Progenitor cell of endocrine pancreas (in vitro differentiated cells): ENCODE results near the gene APOL4. TPM values are rescaled to one million over a fixed set of nuclear protein-coding genes. Genes with fewer than 3 reads are reported as not detected.
"Not testable (repeated sequence)": the region's sequence is repeated elsewhere in the genome, so short reads cannot be mapped to it uniquely, and the experiment has no call there.

Experiments used
- DNase-seq: peaks from one replicate; pipeline ENCODE4 v3.0.0; 2021; ENCODE audit warnings: low spot score; ENCODE audit not compliant: unreplicated experiment
- H3K27ac Mint-ChIP-seq: 2 replicates; pipeline ENCODE4 v1.8.0; 2021; ENCODE audit warnings: mild to moderate bottlenecking, moderate library complexity, mixed read lengths
- H3K27me3 Mint-ChIP-seq: 2 replicates; pipeline ENCODE4 v1.8.0; 2021; ENCODE audit warnings: mixed read lengths
- H3K36me3 Mint-ChIP-seq: 2 replicates; pipeline ENCODE4 v1.8.0; 2022; ENCODE audit warnings: mixed read lengths; ENCODE audit not compliant: insufficient read depth
- H3K4me1 Mint-ChIP-seq: 2 replicates; pipeline ENCODE4 v1.8.0; 2021; ENCODE audit warnings: low read depth, mixed read lengths
- H3K4me3 Mint-ChIP-seq: 2 replicates; pipeline ENCODE4 v1.8.0; 2021; ENCODE audit warnings: low read depth, mild to moderate bottlenecking, moderate library complexity, mixed read lengths
- H3K9me3 Mint-ChIP-seq: 2 replicates; pipeline ENCODE4 v1.8.0; 2021; ENCODE audit warnings: low read depth, mixed read lengths
- long read RNA-seq: library from polyadenylated mRNA; unstranded; transcript quantifications from one replicate; pipeline ENCODE4 v2.0.0, GENCODE V29; 2020
- total RNA-seq: library from RNA; stranded (reverse); gene quantifications from 2 replicates; pipeline ENCODE4 v1.2.1, GENCODE V29; 2021
- TF ChIP-seq, protein P1 (sequence below): fragments of 200-600 bp; sonication (generic); IDR thresholded peaks from one replicate; pipeline ENCODE4 v1.5.0; 2021; ENCODE audit warnings: antibody characterized with exemption, mild to moderate bottlenecking; ENCODE audit not compliant: unreplicated experiment

Gene APOL4
- not detected in 2 replicates for total RNA-seq
- long read RNA-seq = 0 reads

- TF ChIP-seq, protein P1, sequence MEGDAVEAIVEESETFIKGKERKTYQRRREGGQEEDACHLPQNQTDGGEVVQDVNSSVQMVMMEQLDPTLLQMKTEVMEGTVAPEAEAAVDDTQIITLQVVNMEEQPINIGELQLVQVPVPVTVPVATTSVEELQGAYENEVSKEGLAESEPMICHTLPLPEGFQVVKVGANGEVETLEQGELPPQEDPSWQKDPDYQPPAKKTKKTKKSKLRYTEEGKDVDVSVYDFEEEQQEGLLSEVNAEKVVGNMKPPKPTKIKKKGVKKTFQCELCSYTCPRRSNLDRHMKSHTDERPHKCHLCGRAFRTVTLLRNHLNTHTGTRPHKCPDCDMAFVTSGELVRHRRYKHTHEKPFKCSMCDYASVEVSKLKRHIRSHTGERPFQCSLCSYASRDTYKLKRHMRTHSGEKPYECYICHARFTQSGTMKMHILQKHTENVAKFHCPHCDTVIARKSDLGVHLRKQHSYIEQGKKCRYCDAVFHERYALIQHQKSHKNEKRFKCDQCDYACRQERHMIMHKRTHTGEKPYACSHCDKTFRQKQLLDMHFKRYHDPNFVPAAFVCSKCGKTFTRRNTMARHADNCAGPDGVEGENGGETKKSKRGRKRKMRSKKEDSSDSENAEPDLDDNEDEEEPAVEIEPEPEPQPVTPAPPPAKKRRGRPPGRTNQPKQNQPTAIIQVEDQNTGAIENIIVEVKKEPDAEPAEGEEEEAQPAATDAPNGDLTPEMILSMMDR = no peak
- Mint-ChIP-seq H3K27me3 (no peaks in the 10 kb centered on the region), H3K27ac (no peak within 1 kb of the TSS), H3K36me3 (no peaks in the 10 kb centered on the region), H3K4me3 (no peak within 1 kb of the TSS), H3K4me1 (peaks cover 33% of the 10 kb centered on the region), H3K9me3 (no peaks in the 10 kb centered on the region)
- no peak for DNase-seq
Measured at GRCh38 chr22:36201630-36202319, at the start of gene APOL4. APOL4 (minus strand) TSS chr22:36201809; CDS start chr22:36201734, 75 bp downstream.

DNA sequence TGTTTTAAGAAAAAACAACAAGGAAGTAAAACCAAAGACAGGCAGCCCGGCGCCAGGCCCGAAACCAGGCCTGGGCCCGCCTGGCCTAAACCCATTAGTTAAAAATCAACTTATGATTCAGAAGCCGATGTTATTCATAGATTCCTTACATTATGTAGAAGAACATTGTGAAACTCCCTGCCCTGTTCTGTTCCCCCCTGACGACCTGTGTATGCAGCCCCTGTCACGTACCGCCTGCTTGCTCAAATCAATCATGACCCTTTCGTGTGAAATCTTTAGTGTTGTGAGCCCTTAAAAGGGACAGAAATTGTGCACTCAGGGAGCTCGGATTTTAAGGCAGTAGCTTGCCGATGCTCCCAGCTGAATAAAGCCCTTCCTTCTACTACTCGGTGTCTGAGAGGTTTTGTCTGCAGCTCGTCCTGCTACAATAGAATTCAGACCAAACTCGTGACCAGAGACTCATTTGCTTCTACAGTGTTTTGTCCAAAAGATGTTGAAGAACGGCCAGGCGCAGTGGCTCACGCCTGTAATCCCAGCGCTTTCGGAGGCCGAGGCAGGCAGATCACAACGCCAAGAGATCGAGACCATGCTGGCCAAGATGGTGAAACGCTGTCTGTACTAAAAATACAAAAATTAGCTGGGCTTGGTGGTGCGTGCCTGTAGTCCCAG lies 48.8 kb upstream of the APOL4 start:
- not testable (repeated sequence) for H3K4me1 Mint-ChIP-seq, H3K36me3 Mint-ChIP-seq, DNase-seq, H3K27me3 Mint-ChIP-seq, H3K4me3 Mint-ChIP-seq, H3K27ac Mint-ChIP-seq, H3K9me3 Mint-ChIP-seq

DNA sequence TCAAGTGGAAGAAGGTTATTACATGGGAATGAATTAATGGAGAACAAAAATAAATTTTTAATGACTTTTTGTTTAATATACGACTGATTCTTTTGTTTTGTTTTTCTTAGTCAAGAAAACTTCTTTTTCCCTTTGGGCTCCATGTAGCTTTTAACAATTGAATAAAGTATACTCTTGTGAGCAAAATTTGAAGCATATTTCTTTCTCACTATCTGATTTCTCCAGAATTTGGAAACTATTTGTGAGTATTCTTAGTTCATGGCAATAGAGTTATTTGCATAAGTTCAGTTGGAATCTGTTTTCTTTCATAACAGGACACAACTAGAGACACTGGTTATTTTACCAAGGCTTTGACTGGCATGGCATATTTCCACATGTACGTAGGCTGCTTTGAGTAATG lies 47.6 kb upstream of the APOL4 start:
- Mint-ChIP-seq H3K9me3 (peaks cover 10% of the 10 kb centered on the region), H3K27me3 (no peaks in the 10 kb centered on the region), H3K4me3 (no peak overlapping the region), H3K27ac (no peak overlapping the region), H3K4me1 (no peaks in the 10 kb centered on the region), H3K36me3 (no peaks in the 10 kb centered on the region)
- no peak for DNase-seq
- TF ChIP-seq, protein P1 = no peak

- Mint-ChIP-seq H3K4me3 (no peak overlapping the region), H3K27ac (no peak overlapping the region), H3K4me1 (no peaks in the 10 kb centered on the region), H3K36me3 (no peaks in the 10 kb centered on the region), H3K9me3 (peaks cover 10% of the 10 kb centered on the region), H3K27me3 (no peaks in the 10 kb centered on the region)
- TF ChIP-seq, protein P1 = no peak
- DNase-seq = no peak
Measured at GRCh38 chr22:36247955-36248354, 46.3 kb upstream of the APOL4 start.

- Mint-ChIP-seq H3K9me3 (peaks cover 10% of the 10 kb centered on the region), H3K36me3 (no peaks in the 10 kb centered on the region), H3K27me3 (no peaks in the 10 kb centered on the region), H3K4me1 (no peaks in the 10 kb centered on the region), H3K4me3 (no peak overlapping the region), H3K27ac (no peak overlapping the region)
- TF ChIP-seq, protein P1 = no peak
- DNase-seq = no peak
Measured at GRCh38 chr22:36246718-36247117, 45.1 kb upstream of the APOL4 start.
